ENCODE measurements around the gene ATP2A2.
"Not testable (repeated sequence)": the region's sequence is repeated elsewhere in the genome, so short reads cannot be mapped to it uniquely, and the experiment has no call there.

The ATP2A2 gene

GRCh38 chr12:110370732-110371231, 89.7 kb downstream of the ATP2A2 start:
- DNase-seq = no peak

GRCh38 chr12:110371408-110372055, 90.5 kb downstream of the ATP2A2 start:
- peak; percentile 18 for DNase-seq

GRCh38 chr12:110372056-110372425, 91.0 kb downstream of the ATP2A2 start:
- DNase-seq = no peak

GRCh38 chr12:110373025-110373424, 92.0 kb downstream of the ATP2A2 start:
- no peak for DNase-seq

- DNase-seq = no peak
Observed at GRCh38 chr12:110373425-110373824, 92.4 kb downstream of the ATP2A2 start.

- no peak for DNase-seq
Observed at GRCh38 chr12:110373962-110374611, 93.0 kb downstream of the ATP2A2 start.

GRCh38 chr12:110378131-110378790, 97.2 kb downstream of the ATP2A2 start:
- not testable (repeated sequence) for DNase-seq

GRCh38 chr12:110379197-110379596, 98.2 kb downstream of the ATP2A2 start:
- no peak for DNase-seq

- DNase-seq = no peak
Observed at GRCh38 chr12:110379631-110380030, 98.6 kb downstream of the ATP2A2 start.

GRCh38 chr12:110382683-110383082, 101.6 kb downstream of the ATP2A2 start:
- DNase-seq = no peak
